Upper lobe of left lung (tissue), 6 donors: ENCODE data around the gene GART. TPM values are rescaled to one million over a fixed set of nuclear protein-coding genes. Genes with fewer than 3 reads are reported as not detected.
"Not testable (repeated sequence)": the region's sequence is repeated elsewhere in the genome, so short reads cannot be mapped to it uniquely, and the experiment has no call there.

ENCODE experiments used
- ATAC-seq, 2 donors: fragments of 200-7000 bp; cut with Tn5 transposase; one replicate each; pipeline ENCODE4 v1.9.1; 2022; ENCODE audit warnings: mild to moderate bottlenecking in 2 of 2, moderate library complexity in 2 of 2; ENCODE audit not compliant: low FRiP score in 2 of 2
- DNase-seq, 2 donors: peaks; one replicate each; pipeline ENCODE4 v3.0.0-alpha.2; 2019 to 2020
- H3K27ac ChIP-seq, 4 donors: fragments of 200-600 bp; sonication (generic); one replicate each; pipeline ENCODE4 v1.5.1; 2016 to 2019
- H3K27me3 ChIP-seq, 4 donors: fragments of 200-600 bp; sonication (generic); one replicate each; pipeline ENCODE4 v1.5.1; 2017 to 2019
- H3K36me3 ChIP-seq, 4 donors: fragments of 200-600 bp; sonication (generic); one replicate each; pipeline ENCODE4 v1.5.1; 2016 to 2019
- H3K4me1 ChIP-seq, 4 donors: fragments of 200-600 bp; sonication (generic); one replicate each; pipeline ENCODE4 v1.5.1; 2018 to 2019
- H3K4me3 ChIP-seq, 4 donors: fragments of 200-600 bp; sonication (generic); one replicate each; pipeline ENCODE4 v1.5.1; 2017 to 2019; ENCODE audit warnings: mild to moderate bottlenecking in 2 of 4, moderate library complexity in 1 of 4
- H3K9me3 ChIP-seq, 4 donors: fragments of 200-600 bp; sonication (generic); one replicate each; pipeline ENCODE4 v1.5.1; 2018 to 2019
- EP300 ChIP-seq, 4 donors: sonication (generic); formaldehyde crosslinking; IDR thresholded peaks; one replicate each; pipeline ENCODE4 v1.5.1; 2017; ENCODE audit warnings: antibody characterized with exemption in 4 of 4, control low read depth in 2 of 4
- POLR2A ChIP-seq, 4 donors: fragments of 450-650 bp; IDR thresholded peaks; one replicate each; pipeline ENCODE4 v1.5.1; 2016 to 2017; ENCODE audit warnings: antibody characterized with exemption in 4 of 4, mild to moderate bottlenecking in 2 of 4
- POLR2AphosphoS5 ChIP-seq, 2 donors: sonication (generic); formaldehyde crosslinking; IDR thresholded peaks; one replicate each; pipeline ENCODE4 v1.5.1; 2017; ENCODE audit warnings: antibody characterized with exemption in 2 of 2
- WGBS, 2 donors: methylation state at CpG; one replicate each; pipeline ENCODE4 v1.1.5; 2017 to 2018; 5-methylcytosine and 5-hydroxymethylcytosine counted together
- total RNA-seq, 6 donors: library from RNA; depleted of rRNA in 4 of 6; stranded (reverse); fragments of >200 nt in 4 of 6; gene quantifications; one replicate each; pipeline versions ENCODE4 v1.1.0 to v1.2.1, GENCODE V29; 2016 to 2021
- TF ChIP-seq, protein P1 (sequence below), 6 experiments: fragments of 450-650 bp in 4 of 6; fragments of 200-600 bp in 2 of 6; sonication (generic) in 2 of 6; IDR thresholded peaks; one replicate each; pipeline ENCODE4 v1.5.1; 2016 to 2019; ENCODE audit warnings: antibody characterized with exemption in 6 of 6
- donor health status: DM: no; HTN: no; CAD: no; lungs with moderate emphysema.
- donor health status: DM: no; HTN: yes; CAD: no; lungs with severe emphysema.

GART gene
- total RNA-seq, 6 donors from 2014 or later, result 55.9 to 89.8 (median 64.3) TPM

DNA sequence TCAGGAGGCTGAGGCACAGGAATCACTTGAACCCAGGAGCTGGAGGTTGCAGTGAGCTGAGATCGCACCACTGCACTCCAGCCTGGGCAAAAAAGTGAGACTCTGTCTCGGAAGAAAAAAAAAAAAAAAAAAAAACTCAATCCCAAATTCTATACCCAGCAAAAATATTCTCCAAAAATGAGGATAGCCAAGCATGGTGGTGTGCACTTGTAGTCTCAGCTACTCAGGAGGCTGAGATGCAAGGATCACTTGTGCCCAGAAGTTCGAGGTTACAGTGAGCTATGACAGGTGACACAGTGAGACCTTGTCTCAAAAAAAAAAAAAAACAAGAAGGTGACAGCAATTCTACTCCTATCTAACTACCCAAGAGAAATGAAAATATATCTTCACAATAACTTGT, 68.6 kb downstream of the GART start:
- no peaks in the 10 kb centered on the region for H3K27me3 ChIP-seq
- WGBS, 2 donors, result 95 to 98% methylated on average over 3 of the region's 3 CpGs
- H3K27ac ChIP-seq, result no peak overlapping the region
- TF ChIP-seq EP300 (IDR thresholded peaks at IDR 0.05), result no peak
- TF ChIP-seq, protein P1, sequence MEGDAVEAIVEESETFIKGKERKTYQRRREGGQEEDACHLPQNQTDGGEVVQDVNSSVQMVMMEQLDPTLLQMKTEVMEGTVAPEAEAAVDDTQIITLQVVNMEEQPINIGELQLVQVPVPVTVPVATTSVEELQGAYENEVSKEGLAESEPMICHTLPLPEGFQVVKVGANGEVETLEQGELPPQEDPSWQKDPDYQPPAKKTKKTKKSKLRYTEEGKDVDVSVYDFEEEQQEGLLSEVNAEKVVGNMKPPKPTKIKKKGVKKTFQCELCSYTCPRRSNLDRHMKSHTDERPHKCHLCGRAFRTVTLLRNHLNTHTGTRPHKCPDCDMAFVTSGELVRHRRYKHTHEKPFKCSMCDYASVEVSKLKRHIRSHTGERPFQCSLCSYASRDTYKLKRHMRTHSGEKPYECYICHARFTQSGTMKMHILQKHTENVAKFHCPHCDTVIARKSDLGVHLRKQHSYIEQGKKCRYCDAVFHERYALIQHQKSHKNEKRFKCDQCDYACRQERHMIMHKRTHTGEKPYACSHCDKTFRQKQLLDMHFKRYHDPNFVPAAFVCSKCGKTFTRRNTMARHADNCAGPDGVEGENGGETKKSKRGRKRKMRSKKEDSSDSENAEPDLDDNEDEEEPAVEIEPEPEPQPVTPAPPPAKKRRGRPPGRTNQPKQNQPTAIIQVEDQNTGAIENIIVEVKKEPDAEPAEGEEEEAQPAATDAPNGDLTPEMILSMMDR (IDR thresholded peaks at IDR 0.05), result no peak
- TF ChIP-seq POLR2AphosphoS5 (IDR thresholded peaks at IDR 0.05), result no peak
- no peak for TF ChIP-seq POLR2A (IDR thresholded peaks at IDR 0.05)
- no peaks in the 10 kb centered on the region for H3K9me3 ChIP-seq
- H3K4me1 ChIP-seq, result peaks cover 5 to 11% (median 8%) of the 10 kb centered on the region in 4 donors
- ATAC-seq, result no peak
- DNase-seq, result no peak
- no peak overlapping the region for H3K4me3 ChIP-seq
- H3K36me3 ChIP-seq, result no peaks in the 10 kb centered on the region

DNA sequence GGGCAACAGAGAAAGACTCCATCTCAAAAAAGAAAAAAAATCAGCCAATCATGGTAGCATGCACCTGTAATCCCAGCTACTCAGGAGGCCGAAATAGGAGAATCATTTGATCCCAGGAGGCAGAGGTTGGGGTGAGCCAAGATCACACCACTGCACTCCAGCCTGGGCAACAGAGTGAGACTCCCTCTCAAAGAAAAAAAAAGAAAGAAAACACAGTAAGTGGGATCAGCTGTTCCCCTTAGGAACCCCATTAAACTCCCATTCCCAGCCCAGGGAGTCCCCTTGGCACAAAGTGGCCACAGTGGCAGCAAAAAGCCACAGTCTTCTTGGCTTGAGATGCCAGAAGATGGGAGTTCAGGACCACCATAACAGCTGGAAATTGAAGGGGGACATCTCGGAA, 71.2 kb downstream of the GART start:
- Histone ChIP-seq H3K27ac (no peak overlapping the region), H3K9me3 (no peaks in the 10 kb centered on the region), H3K4me1 (no peaks in the 10 kb centered on the region), H3K4me3 (no peak overlapping the region), H3K36me3 (no peaks in the 10 kb centered on the region), H3K27me3 (no peaks in the 10 kb centered on the region)
- no peak for DNase-seq
- no peak for TF ChIP-seq POLR2A (IDR thresholded peaks at IDR 0.05)
- TF ChIP-seq, protein P1 (IDR thresholded peaks at IDR 0.05), result no peak
- no peak for TF ChIP-seq EP300 (IDR thresholded peaks at IDR 0.05)
- no peak for TF ChIP-seq POLR2AphosphoS5 (IDR thresholded peaks at IDR 0.05)
- ATAC-seq, result no peak
- WGBS, 2 donors, result 89 to 97% methylated on average over 2 of the region's 2 CpGs

DNA sequence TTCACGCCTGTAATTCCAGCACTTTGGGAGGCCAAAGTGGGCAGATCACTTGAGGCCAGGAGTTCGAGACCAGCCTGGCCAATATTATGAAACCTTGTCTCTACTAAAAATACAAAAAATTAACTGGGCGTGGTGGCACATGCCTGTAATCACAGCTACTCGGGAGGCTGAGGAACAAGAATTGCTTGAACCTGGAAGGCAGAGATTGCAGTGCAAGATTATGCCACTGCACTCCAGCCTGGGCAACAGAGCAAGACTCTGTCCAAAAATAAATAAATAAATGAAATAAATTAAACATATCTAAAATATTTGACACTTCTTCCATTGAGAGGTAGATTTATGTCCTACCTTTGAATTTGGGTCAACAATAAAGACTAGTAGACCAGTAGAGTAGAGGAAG, 72.7 kb downstream of the GART start:
- not testable (repeated sequence) for H3K36me3 ChIP-seq, H3K4me1 ChIP-seq, DNase-seq, ATAC-seq, H3K27me3 ChIP-seq, H3K27ac ChIP-seq, H3K9me3 ChIP-seq, H3K4me3 ChIP-seq
- WGBS, 2 donors, result 87 to 91% methylated on average over 4 of the region's 4 CpGs

DNA sequence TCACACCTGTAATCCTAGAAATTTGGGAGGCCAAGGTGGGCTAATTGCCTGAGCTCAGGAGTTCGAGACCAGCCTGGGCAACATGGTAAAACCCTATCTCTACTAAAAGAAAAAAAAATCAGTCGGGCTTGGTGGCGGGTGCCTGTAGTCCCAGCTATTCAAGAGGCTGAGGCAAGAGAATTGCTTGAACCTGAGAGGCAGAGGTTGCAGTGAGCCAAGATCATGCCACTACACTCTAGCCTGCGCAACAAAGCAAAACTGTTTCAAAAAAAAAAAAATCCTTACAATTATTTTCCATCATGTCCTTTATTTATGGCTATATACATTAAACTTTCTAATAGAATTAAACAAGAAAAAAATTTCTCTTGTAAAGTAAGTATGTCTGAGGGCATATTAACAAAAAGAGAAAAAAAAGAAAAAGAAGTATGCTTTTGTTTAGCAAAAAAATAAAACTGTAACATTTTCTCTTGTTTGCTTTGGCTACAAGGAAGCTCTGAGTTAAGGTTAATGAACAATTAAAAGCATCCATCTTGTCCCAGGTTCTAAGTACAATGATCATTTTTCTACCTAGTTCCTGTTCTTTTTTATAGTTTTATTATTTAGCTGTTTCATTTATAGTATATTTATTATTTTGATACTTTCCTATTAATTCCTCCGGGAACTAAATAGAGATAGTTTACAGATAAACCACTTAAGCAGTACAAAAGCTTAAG, 80.2 kb downstream of the GART start:
- no peaks in the 10 kb centered on the region for H3K9me3 ChIP-seq
- DNase-seq (no peak), ATAC-seq (no peak)
- H3K4me1 ChIP-seq, result no peaks in the 10 kb centered on the region
- no peak overlapping the region for H3K4me3 ChIP-seq
- H3K27me3 ChIP-seq, result no peaks in the 10 kb centered on the region
- 89 to 92% methylated on average over 5 of the region's 5 CpGs for WGBS, 2 donors
- H3K27ac ChIP-seq, result no peak overlapping the region
- no peak for TF ChIP-seq EP300 (IDR thresholded peaks at IDR 0.05)
- H3K36me3 ChIP-seq, result peaks cover 3 to 56% (median 15%) of the 10 kb centered on the region in 4 donors

DNA sequence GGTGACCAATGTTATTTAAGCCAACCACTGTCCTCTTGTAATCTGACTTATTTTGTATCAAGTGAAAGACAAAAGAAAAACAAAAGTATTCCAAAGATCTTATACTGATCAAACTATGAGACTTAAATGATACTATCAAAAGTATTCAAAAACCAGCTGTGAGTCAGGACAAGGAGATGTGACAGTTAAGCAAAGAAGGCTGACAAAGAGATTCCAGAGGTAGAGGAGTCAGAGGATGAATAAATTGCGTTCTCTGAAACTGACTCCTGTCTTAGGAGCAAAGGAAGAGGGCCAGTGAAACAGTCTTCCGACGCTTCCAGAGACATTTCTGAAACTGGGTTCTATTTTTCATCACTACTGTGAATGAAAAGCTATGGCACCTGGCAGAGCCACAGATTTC, 83.1 kb downstream of the GART start:
- no peak for ATAC-seq
- H3K4me3 ChIP-seq, result no peak overlapping the region
- no peaks in the 10 kb centered on the region for H3K9me3 ChIP-seq
- H3K36me3 ChIP-seq, result peaks cover 3 to 78% (median 21%) of the 10 kb centered on the region in 4 donors
- no peak for DNase-seq
- TF ChIP-seq, protein P1 (IDR thresholded peaks at IDR 0.05), result no peak
- no peak for TF ChIP-seq POLR2AphosphoS5 (IDR thresholded peaks at IDR 0.05)
- no peak for TF ChIP-seq EP300 (IDR thresholded peaks at IDR 0.05)
- TF ChIP-seq POLR2A (IDR thresholded peaks at IDR 0.05), result no peak
- 99% methylated on average over 3 of the region's 3 CpGs for WGBS, 2 donors
- no peaks in the 10 kb centered on the region for H3K4me1 ChIP-seq
- no peak overlapping the region for H3K27ac ChIP-seq
- H3K27me3 ChIP-seq, result no peaks in the 10 kb centered on the region
